NOMO-1 treated with DMSO at 0.1 percent for 48 hours (cell line): ENCODE measurements around the gene SENP1.

Experiments
- DNase-seq: peaks from one replicate; lab custom pipeline; 2025; ENCODE audit not compliant: unreplicated experiment; lab: John Stamatoyannopoulos, UW

Gene SENP1

GRCh38 chr12:48019639-48020265 is 86.1 kb downstream of the SENP1 start:
- DNase-seq, result no peak

DNA sequence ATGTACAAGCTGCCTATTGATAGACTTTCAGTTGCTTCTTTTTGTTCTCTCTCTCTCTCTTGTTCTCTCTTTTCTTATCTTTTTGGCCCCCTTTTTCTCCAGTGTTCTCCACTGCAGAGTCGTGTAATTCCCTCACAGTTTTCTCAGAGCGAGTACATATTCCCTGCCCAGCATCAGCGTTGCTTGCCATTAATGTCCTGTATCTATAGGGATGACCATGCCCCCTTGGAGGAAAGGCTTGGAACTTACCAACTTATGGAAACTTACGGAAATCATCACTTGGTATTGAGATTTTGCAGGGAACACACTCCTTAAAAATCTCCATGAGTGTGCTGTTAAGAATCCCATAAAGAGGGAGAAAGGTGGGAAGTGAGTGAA is 87.3 kb downstream of the SENP1 start:
- no peak for DNase-seq

DNA sequence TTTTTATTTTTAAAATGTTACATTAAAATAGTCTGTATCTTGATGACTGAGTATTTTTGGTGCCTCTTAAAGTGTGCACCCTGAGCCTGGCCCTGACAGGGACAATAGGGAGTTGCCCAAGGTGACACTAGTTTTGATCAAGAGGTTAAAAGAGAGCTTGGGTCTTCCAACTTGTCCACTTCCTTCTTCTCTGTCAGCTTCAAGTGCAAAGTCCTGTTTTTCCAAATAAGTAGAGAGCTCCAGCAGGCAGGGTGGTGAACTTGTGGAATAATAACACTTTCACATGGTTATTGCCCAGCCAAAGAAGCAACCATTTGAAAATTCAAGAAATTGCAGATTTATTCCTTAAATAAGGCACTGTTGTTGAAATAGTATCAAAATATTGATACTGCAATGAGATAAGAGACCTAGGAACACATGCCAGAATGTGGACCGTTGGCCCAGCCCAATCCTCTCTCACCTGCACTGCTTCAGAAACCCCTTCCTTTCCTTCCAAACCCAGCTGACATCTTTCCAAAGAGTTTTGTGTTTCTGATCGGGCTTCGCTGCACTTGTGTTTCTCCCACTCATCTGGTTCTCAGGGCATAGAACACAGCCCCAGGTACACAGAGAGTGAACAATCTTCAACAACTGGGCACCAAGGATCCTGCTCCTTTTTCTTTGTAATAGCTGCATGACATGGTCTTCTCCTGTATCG is 87.8 kb downstream of the SENP1 start:
- DNase-seq, result no peak

DNA sequence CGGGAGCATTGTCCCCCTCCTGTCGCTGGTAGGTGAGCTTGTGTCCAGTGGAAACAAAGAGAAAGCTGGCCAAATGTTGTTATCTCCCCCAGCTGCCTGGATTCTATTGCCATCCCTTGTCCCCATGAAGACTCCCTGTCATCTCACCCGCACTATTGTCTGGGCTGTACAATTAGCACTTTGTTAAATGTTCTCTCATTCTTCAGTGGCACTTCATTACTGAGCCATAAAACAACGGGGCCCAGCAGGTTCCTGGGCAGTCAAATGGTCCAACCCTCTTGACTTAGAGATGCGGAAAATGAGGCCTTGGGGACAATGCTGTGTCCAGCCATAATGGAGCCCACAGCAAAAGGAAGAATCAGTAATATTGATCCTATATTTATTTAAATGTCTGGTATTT is 88.4 kb downstream of the SENP1 start:
- DNase-seq, result no peak

GRCh38 chr12:48016373-48017020 is 89.4 kb downstream of the SENP1 start:
- no peak for DNase-seq

DNA sequence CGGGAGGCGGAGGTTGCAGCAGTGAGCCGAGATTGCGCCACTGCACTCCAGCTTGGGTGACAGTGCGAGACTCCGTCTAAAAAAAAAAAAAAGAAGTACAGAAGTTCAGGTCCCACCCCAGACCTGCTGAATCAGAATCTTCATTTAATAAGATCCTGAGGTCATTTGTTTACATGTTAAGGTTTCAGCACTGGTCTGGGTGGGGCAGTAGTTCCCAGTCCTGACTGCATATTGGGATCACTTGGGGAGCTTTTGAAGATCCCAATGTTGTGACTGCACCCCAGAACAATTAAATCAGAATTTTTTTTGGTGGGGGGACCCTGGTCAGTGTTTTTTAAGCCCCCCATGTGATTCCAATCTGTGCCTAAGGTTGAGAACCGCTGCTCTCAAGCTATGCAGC is 89.9 kb downstream of the SENP1 start:
- no peak for DNase-seq

- DNase-seq, result no peak
Observed at GRCh38 chr12:48015129-48015528, 90.8 kb downstream of the SENP1 start.

- DNase-seq, result no peak
Observed at GRCh38 chr12:48013287-48013686, 92.6 kb downstream of the SENP1 start.

DNA sequence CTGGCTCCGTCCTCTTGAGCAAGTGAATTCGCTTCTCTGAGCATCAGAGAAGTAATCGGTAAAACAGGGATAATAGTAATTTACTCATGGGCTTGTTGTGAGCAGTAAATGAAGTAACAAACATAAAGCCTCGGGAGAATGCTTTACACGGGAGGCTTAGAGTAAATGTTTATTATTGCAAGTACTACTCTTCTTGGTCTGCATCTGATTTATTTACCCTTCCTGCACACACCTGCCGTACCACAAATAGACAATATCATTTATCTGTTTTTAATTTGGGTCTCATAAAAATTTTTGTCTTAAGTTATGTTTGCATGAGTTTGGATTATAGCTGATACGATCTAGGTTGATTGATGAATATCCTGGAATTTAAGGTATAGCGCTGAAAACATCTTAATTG is 93.8 kb downstream of the SENP1 start:
- no peak for DNase-seq

DNA sequence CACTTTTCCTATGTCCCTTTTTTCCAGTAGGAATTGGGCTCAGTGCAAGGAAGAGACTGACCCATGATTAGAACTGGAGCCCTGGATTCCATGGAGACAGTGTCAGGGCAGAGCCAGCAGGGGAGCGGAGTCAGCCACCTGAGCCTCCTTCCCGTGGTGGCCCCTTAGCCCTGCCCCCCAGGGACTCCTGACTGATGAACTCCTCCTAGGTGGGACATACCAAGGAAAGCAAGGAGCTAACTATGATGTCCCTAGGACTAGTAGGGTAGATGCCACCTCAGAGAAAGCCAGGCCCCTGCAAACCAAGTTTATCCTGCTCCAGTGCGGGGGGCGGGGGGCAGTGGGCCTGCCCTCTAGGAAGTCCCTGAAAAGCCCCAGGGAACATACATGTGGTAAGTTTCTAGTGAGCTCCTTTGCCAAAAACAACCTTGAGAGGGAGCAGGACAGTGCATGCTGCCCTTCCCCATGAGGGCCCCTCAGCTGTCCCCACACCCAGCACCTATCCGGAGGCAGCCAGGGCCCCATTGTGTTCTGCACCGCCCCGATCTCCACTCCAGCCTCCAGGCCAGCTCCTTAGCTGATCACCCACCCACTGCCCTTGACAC is 95.4 kb downstream of the SENP1 start:
- no peak for DNase-seq

GRCh38 chr12:48009471-48009870 is 96.4 kb downstream of the SENP1 start:
- DNase-seq, result no peak

GRCh38 chr12:48008950-48009349 is 96.9 kb downstream of the SENP1 start:
- no peak for DNase-seq

- no peak for DNase-seq
Observed at GRCh38 chr12:48008349-48008748, 97.5 kb downstream of the SENP1 start.

DNA sequence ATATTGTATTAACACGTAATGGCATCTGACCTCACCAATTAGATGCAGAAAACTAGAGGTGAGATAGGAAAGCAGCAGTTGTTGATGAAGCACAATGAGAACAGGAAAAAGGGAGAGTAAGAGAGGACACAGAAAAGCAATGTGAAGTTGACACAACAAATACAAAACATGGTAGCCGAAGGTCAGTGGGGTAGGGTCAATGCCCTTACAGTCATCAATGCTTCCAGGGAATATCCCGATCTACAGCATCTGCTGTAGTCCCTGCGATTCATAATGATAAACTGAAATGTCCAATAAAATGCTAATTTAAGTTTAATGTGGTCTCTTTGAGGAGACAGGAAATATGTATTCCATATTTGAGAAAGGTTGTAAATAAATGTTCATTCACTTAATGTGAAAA is 98.7 kb downstream of the SENP1 start:
- no peak for DNase-seq

DNA sequence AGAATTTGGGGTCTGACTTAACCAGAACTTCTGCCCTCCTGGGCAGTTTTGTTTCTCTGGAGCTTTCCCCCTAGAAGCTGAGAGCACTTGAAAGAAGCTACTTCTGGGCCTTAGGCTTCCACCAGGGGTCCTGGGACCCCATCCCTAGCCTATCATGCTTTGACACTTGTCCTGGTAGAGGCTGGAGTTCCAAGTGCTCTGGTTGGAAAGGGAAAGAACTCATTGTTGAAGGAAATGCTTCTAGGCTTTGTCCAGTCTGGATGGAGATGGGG is 100.2 kb downstream of the SENP1 start:
- DNase-seq, result no peak

GRCh38 chr12:48005001-48005749 is 100.7 kb downstream of the SENP1 start:
- DNase-seq, result no peak

DNA sequence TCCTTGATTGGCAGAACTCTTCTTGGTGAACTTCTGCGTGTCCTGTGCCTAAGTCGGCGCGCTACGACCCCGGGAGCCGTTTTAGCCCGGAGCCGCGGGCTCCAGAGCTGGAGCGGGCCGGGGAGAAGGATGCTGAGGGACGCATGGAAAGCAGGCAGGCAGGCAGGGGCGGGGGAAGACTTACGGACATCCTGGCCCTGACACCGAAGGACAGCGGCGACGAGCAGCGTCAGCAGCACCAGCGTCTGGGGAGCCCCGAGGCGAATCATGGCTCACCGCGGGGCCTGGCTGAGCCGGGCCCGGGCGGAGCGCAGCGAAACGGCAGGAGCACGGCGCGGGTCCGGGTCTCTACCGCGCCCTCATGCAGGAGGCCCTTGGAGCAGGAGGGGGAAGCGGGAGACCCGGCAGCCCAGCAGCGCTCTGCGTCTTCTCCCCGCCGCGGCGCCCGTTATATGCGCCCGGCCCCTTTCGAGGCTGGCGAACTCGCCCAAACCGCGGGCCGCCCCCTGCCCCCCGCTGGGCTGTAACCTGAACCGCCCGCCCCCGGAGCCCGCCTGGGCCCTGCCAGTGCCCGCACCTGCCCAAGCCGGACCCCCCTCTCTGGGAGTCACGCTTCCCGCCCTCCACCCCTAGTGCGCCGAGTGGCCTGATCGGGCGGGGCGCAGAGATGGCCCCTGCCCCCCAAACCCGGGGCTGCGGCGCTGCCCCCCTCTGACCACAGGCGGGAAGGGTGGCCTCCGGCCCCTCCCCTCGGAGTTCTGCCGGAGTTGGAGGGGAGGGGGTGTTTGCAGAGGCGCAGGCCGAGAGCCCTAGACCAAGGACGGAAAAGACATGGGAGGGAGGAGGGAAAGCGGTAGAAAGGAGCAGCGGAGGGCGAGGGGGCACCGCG is 101.6 kb downstream of the SENP1 start, which contains the start of gene COL2A1:
Gene COL2A1, minus strand, starts transcription at position 424 of the 889 bp plus-strand sequence. Its CDS starts 155 bp downstream, at position 269.
- DNase-seq, result no peak

DNA sequence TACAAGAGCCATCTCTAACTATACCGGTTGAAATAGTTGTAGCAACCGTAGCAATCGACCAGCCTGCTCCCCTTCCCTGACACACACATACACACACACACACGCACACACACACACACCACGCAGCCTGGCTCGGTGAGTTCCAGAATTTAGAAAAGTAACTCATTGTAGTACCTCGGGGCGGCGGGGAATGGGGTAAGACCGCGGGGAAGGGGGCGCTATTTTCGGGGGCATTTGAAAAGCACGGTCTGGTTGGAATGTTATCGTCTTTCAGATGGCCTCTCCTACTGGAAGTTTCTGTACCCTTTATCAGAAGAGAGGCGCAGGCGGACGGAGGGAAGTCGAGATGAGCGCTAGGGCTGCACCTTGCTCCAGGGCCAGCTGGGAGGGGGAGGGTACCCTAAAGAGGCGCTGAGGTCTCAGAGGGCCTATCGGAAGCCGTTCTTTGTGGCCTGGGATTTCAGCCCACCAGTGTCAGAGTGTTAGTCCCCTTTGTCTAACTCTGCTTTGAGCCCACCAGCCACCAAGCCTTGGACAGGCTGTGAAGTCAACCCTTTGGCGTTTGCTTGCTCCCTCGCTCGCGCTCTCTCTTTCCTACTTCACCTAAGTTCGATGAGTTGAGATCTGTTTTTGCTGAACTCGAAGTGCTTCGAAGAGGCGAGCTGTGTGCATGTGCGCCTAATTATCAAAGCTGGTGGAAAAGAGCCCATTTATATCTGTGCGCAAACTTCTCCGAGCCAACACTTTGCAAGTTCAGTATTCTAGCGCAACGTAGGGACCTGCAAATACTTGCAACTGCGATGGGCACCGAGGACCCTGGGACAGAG is 102.4 kb downstream of the SENP1 start:
- DNase-seq, result no peak

- no peak for DNase-seq
Observed at GRCh38 chr12:48002773-48003218, 103.1 kb downstream of the SENP1 start.

DNA sequence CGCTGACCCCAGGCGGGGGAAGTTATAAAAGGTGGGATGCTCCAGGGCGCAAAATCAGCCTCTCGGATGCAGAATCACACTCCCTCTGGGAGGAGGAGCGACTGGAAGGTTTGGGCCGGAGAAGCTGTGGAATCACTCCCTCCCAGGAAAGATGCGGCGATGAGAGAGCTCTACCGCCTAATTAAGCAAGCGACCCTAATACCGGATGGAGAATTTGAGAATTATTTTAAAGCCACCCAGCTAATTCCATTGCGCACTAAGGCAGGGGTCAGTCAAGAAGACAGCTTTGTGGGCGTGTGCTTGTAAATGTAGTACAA is 103.5 kb downstream of the SENP1 start:
- no peak for DNase-seq
